ENCODE results near the gene IER5L. TPM values are rescaled to one million over a fixed set of nuclear protein-coding genes. Genes with fewer than 3 reads are reported as not detected.

Gene IER5L
- total RNA-seq, 2 experiments from 2014 or later, result 1.3 to 1.5 TPM

GRCh38 chr9:129140397-129141065, 37.5 kb downstream of the IER5L start:
- Mint-ChIP-seq H3K27ac (peak overlapping the region; percentile 91), H3K9me3 (no peaks in the 10 kb centered on the region), H3K27me3 (no peaks in the 10 kb centered on the region), H3K36me3 (peaks cover 9% of the 10 kb centered on the region), H3K4me1 (ENCODE audit: low read depth) (peaks cover 37% of the 10 kb centered on the region), H3K4me3 (peak overlapping the region; percentile 64)
- CTCF ChIA-PET, result interaction anchor here (0.6 to 7.3 kb wide), 28 partner anchors 9 to 598 kb away, joined by 3 to 147 read pairs (median 6); partner anchors contain the start of genes C9orf50, CRAT, IER5L and NTMT1
- peak; percentile 41 for DNase-seq
- POLR2A ChIA-PET, result interaction anchor here (0.6 to 2.0 kb wide), 10 partner anchors 9 to 487 kb away, joined by 3 to 7 read pairs (median 3); partner anchors contain the start of gene IER5L
- intact Hi-C loops (cut with micrococcal nuclease), result loop anchor here (1.0 to 2.0 kb wide), 4 partner anchors 9 to 484 kb away; no protein-coding TSS in a partner anchor

GRCh38 chr9:129139993-129140396, 38.1 kb downstream of the IER5L start:
- CTCF ChIA-PET, result interaction anchor here (0.6 to 7.3 kb wide), 30 partner anchors 9 to 646 kb away, joined by 3 to 147 read pairs (median 6); partner anchors contain the start of genes C9orf50, CRAT, IER5L and NTMT1
- peak overlapping the region; percentile 91 for H3K27ac Mint-ChIP-seq
- DNase-seq, result peak; percentile 91

GRCh38 chr9:129139233-129139992, 38.6 kb downstream of the IER5L start:
- CTCF ChIA-PET, result interaction anchor here (0.6 to 7.3 kb wide), 48 partner anchors 9 to 651 kb away, joined by 3 to 147 read pairs (median 4); partner anchors contain the start of genes C9orf50, CRAT, IER5L and NTMT1
- Mint-ChIP-seq H3K36me3 (peaks cover 11% of the 10 kb centered on the region), H3K9me3 (no peaks in the 10 kb centered on the region), H3K27me3 (no peaks in the 10 kb centered on the region), H3K4me1 (ENCODE audit: low read depth) (peaks cover 37% of the 10 kb centered on the region), H3K27ac (peak overlapping the region; percentile 91), H3K4me3 (peak overlapping the region; percentile 64)
- intact Hi-C loops (cut with micrococcal nuclease), result loop anchor here (1.0 to 5.0 kb wide), 3 partner anchors 35 to 643 kb away; no protein-coding TSS in a partner anchor
- peak; percentile 83 for DNase-seq
- POLR2A ChIA-PET, result interaction anchor here (0.9 to 2.0 kb wide), 11 partner anchors 8 to 485 kb away, joined by 3 to 7 read pairs (median 3); partner anchors contain the start of gene IER5L

More at GRCh38 chr9:129139993-129140396, 38.1 kb downstream of the IER5L start:
- peak overlapping the region; percentile 64 for H3K4me3 Mint-ChIP-seq
- no peaks in the 10 kb centered on the region for H3K9me3 Mint-ChIP-seq
- H3K4me1 Mint-ChIP-seq (ENCODE audit: low read depth), result peaks cover 37% of the 10 kb centered on the region
- peaks cover 9% of the 10 kb centered on the region for H3K36me3 Mint-ChIP-seq
- intact Hi-C loops (cut with micrococcal nuclease), result loop anchor here (1.0 to 5.0 kb wide), 7 partner anchors 9 to 642 kb away; no protein-coding TSS in a partner anchor
- POLR2A ChIA-PET, result interaction anchor here (0.6 to 2.0 kb wide), 10 partner anchors 8 to 487 kb away, joined by 3 to 7 read pairs (median 3); partner anchors contain the start of gene IER5L
- H3K27me3 Mint-ChIP-seq, result no peaks in the 10 kb centered on the region

GRCh38 chr9:129138476-129139232, 39.4 kb downstream of the IER5L start:
- Mint-ChIP-seq H3K4me1 (ENCODE audit: low read depth) (peaks cover 32% of the 10 kb centered on the region), H3K27ac (peak overlapping the region; percentile 91), H3K27me3 (no peaks in the 10 kb centered on the region), H3K9me3 (no peaks in the 10 kb centered on the region), H3K36me3 (peaks cover 12% of the 10 kb centered on the region), H3K4me3 (no peak overlapping the region)
- CTCF ChIA-PET, result interaction anchor here (0.6 to 7.3 kb wide), 37 partner anchors 8 to 652 kb away, joined by 3 to 147 read pairs (median 5); partner anchors contain the start of genes C9orf50, CRAT, IER5L and NTMT1
- POLR2A ChIA-PET, result interaction anchor here (0.9 to 2.0 kb wide), 5 partner anchors 14 to 472 kb away, joined by 3 to 7 read pairs (median 5); partner anchors contain the start of gene IER5L
- no peak for DNase-seq
- intact Hi-C loops (cut with micrococcal nuclease), result loop anchor here (1.0 to 5.0 kb wide), 3 partner anchors 36 to 644 kb away; no protein-coding TSS in a partner anchor

- Mint-ChIP-seq H3K27ac (peak overlapping the region; percentile 28), H3K27me3 (no peaks in the 10 kb centered on the region)
- no peak for DNase-seq
Measured at GRCh38 chr9:129138144-129138462, 40.0 kb downstream of the IER5L start.

GRCh38 chr9:129137292-129138143, 40.5 kb downstream of the IER5L start:
- Mint-ChIP-seq H3K9me3 (no peaks in the 10 kb centered on the region), H3K4me1 (ENCODE audit: low read depth) (peaks cover 26% of the 10 kb centered on the region), H3K27me3 (no peaks in the 10 kb centered on the region), H3K4me3 (no peak overlapping the region), H3K27ac (peak overlapping the region; percentile 28), H3K36me3 (peaks cover 10% of the 10 kb centered on the region)
- ChIA-PET CTCF (interaction anchor here (0.7 to 7.3 kb wide), 12 partner anchors 8 to 653 kb away, joined by 3 to 147 read pairs (median 8); partner anchors contain the start of genes C9orf50, CRAT, IER5L and NTMT1), POLR2A (interaction anchor here (1.4 kb wide), 1 partner anchor 473 kb away, joined by 4 read pairs; no protein-coding TSS in a partner anchor)
- DNase-seq, result no peak
- intact Hi-C loops (cut with micrococcal nuclease), result loop anchor here (5.0 kb wide), 1 partner anchor 645 kb away; no protein-coding TSS in a partner anchor

More at GRCh38 chr9:129138144-129138462, 40.0 kb downstream of the IER5L start:
- ChIA-PET CTCF (interaction anchor here (0.7 to 7.3 kb wide), 15 partner anchors 8 to 653 kb away, joined by 3 to 147 read pairs (median 7); partner anchors contain the start of genes C9orf50, CRAT, IER5L and NTMT1), POLR2A (interaction anchor here (1.4 to 1.5 kb wide), 2 partner anchors 25 to 473 kb away, joined by 4 to 5 read pairs; no protein-coding TSS in a partner anchor)
- no peaks in the 10 kb centered on the region for H3K9me3 Mint-ChIP-seq
- peaks cover 31% of the 10 kb centered on the region for H3K4me1 Mint-ChIP-seq (ENCODE audit: low read depth)
- intact Hi-C loops (cut with micrococcal nuclease), result loop anchor here (5.0 kb wide), 1 partner anchor 644 kb away; no protein-coding TSS in a partner anchor
- peaks cover 14% of the 10 kb centered on the region for H3K36me3 Mint-ChIP-seq
- no peak overlapping the region for H3K4me3 Mint-ChIP-seq

- ChIA-PET POLR2A (no interaction called here), CTCF (interaction anchor here (0.9 to 1.3 kb wide), 4 partner anchors 10 to 557 kb away, joined by 3 to 5 read pairs (median 4); no protein-coding TSS in a partner anchor)
- Mint-ChIP-seq H3K27ac (no peak overlapping the region), H3K9me3 (no peaks in the 10 kb centered on the region), H3K4me3 (no peak overlapping the region), H3K36me3 (peaks cover 10% of the 10 kb centered on the region), H3K4me1 (ENCODE audit: low read depth) (peaks cover 26% of the 10 kb centered on the region), H3K27me3 (no peaks in the 10 kb centered on the region)
- no peak for DNase-seq
- intact Hi-C loops (cut with micrococcal nuclease), result loop anchor here (5.0 kb wide), 1 partner anchor 646 kb away; no protein-coding TSS in a partner anchor
Measured at GRCh38 chr9:129136446-129137035, 41.5 kb downstream of the IER5L start.

GRCh38 chr9:129135476-129135875, 42.6 kb downstream of the IER5L start:
- Mint-ChIP-seq H3K27ac (no peak overlapping the region), H3K9me3 (no peaks in the 10 kb centered on the region), H3K27me3 (no peaks in the 10 kb centered on the region), H3K4me1 (ENCODE audit: low read depth) (peaks cover 18% of the 10 kb centered on the region), H3K4me3 (no peak overlapping the region), H3K36me3 (peaks cover 14% of the 10 kb centered on the region)
- no peak for DNase-seq
- intact Hi-C loops (cut with micrococcal nuclease), result loop anchor here (5.0 kb wide), 1 partner anchor 647 kb away; no protein-coding TSS in a partner anchor
- ChIA-PET POLR2A (no interaction called here), CTCF (interaction anchor here (0.6 to 1.3 kb wide), 6 partner anchors 8 to 591 kb away, joined by 3 to 5 read pairs (median 4); no protein-coding TSS in a partner anchor)

- H3K9me3 Mint-ChIP-seq, result no peaks in the 10 kb centered on the region
- H3K4me1 Mint-ChIP-seq (ENCODE audit: low read depth), result peaks cover 4% of the 10 kb centered on the region
- peaks cover 15% of the 10 kb centered on the region for H3K36me3 Mint-ChIP-seq
- CTCF ChIA-PET, result interaction anchor here (1.3 to 6.1 kb wide), 6 partner anchors 11 to 651 kb away, joined by 3 to 129 read pairs (median 16); partner anchors contain the start of genes C9orf50 and NTMT1
- intact Hi-C loops (cut with micrococcal nuclease), result no loop called here
- POLR2A ChIA-PET, result no interaction called here
- H3K27ac Mint-ChIP-seq, result no peak overlapping the region
- DNase-seq, result no peak
- no peak overlapping the region for H3K4me3 Mint-ChIP-seq
- no peaks in the 10 kb centered on the region for H3K27me3 Mint-ChIP-seq
Measured at GRCh38 chr9:129133082-129133481, 45.0 kb downstream of the IER5L start.

All from activated CD4-positive, alpha-beta memory T cell treated with anti-CD3 and anti-CD28 coated beads for 36 hours (primary cell).